Neural progenitor cell (in vitro differentiated cells): ENCODE data around the gene SMYD5. TPM values are rescaled to one million over a fixed set of nuclear protein-coding genes. Genes with fewer than 3 reads are reported as not detected.

Experiments used
- DNase-seq: peaks from one replicate; pipeline ENCODE4 v3.0.0-alpha.2; 2016; ENCODE audit warnings: low spot score
- H2AFZ ChIP-seq: fragments of 200-600 bp; sonication (generic); replicated peaks from 2 replicates; pipeline ENCODE4 v1.6.1; 2016; ENCODE audit warnings: antibody characterized with exemption
- H3F3A ChIP-seq: fragments of 200-600 bp; sonication (generic); 2 replicates; pipeline ENCODE4 v1.6.1; 2016; ENCODE audit warnings: antibody characterized with exemption, low read depth
- H3K27ac ChIP-seq: fragments of 200-600 bp; sonication (generic); 2 replicates; pipeline ENCODE4 v1.5.1; 2016; ENCODE audit warnings: mild to moderate bottlenecking
- H3K27me3 ChIP-seq: fragments of 200-600 bp; sonication (generic); 2 replicates; pipeline ENCODE4 v1.6.1; 2016; ENCODE audit warnings: mild to moderate bottlenecking, moderate library complexity
- H3K36me3 ChIP-seq: fragments of 200-600 bp; sonication (generic); 2 replicates; pipeline ENCODE4 v1.5.1; 2016
- H3K4me1 ChIP-seq: fragments of 200-600 bp; sonication (generic); 2 replicates; pipeline ENCODE4 v1.6.1; 2016; ENCODE audit warnings: mixed run types
- H3K4me2 ChIP-seq: fragments of 200-600 bp; sonication (generic); 2 replicates; pipeline ENCODE4 v1.6.1; 2016
- H3K4me3 ChIP-seq: fragments of 200-600 bp; sonication (generic); 2 replicates; pipeline ENCODE4 v1.5.1; 2016
- H3K79me2 ChIP-seq: fragments of 200-600 bp; sonication (generic); 2 replicates; pipeline ENCODE4 v1.6.1; 2016; ENCODE audit warnings: low read depth
- H3K9ac ChIP-seq: fragments of 200-600 bp; sonication (generic); 2 replicates; pipeline ENCODE4 v1.6.1; 2016
- H3K9me3 ChIP-seq: fragments of 200-600 bp; sonication (generic); 2 replicates; pipeline ENCODE4 v1.5.1; 2016; ENCODE audit warnings: low read depth
- H4K20me1 ChIP-seq: fragments of 200-600 bp; sonication (generic); 2 replicates; pipeline ENCODE4 v1.6.1; 2016; ENCODE audit warnings: low read depth
- H3K27ac Mint-ChIP-seq: 3 replicates; pipeline ENCODE4 v1.8.0; 2021; ENCODE audit warnings: mixed read lengths
- H3K27me3 Mint-ChIP-seq: 2 replicates; pipeline ENCODE4 v1.8.0; 2022; ENCODE audit warnings: low read depth, mild to moderate bottlenecking, inconsistent platforms, moderate library complexity, mixed read lengths; ENCODE audit not compliant: insufficient read depth
- H3K36me3 Mint-ChIP-seq: 3 replicates; pipeline ENCODE4 v1.8.0; 2021; ENCODE audit warnings: mixed read lengths
- H3K4me1 Mint-ChIP-seq: 3 replicates; pipeline ENCODE4 v1.8.0; 2021; ENCODE audit warnings: mixed read lengths
- H3K4me3 Mint-ChIP-seq: 3 replicates; pipeline ENCODE4 v1.8.0; 2021; ENCODE audit warnings: mild to moderate bottlenecking, moderate library complexity, mixed read lengths
- H3K9me3 Mint-ChIP-seq: 3 replicates; pipeline ENCODE4 v1.8.0; 2020; ENCODE audit warnings: mixed read lengths
- CTCF ChIP-seq: fragments of 200-600 bp; sonication (generic); IDR thresholded peaks from 2 replicates; pipeline ENCODE4 v1.5.1; 2017; ENCODE audit warnings: antibody characterized with exemption, mild to moderate bottlenecking
- EZH2 ChIP-seq: fragments of 200-600 bp; sonication (generic); IDR thresholded peaks from 2 replicates; pipeline ENCODE4 v1.6.1; 2017; ENCODE audit warnings: antibody characterized with exemption, mild to moderate bottlenecking, moderate library complexity
- EZH2phosphoT487 ChIP-seq: fragments of 200-600 bp; sonication (generic); IDR thresholded peaks from 2 replicates; pipeline ENCODE4 v1.6.1; 2017; ENCODE audit warnings: antibody characterized with exemption
- total RNA-seq: library from RNA; depleted of rRNA; stranded (reverse); fragments of >200 nt; gene quantifications from 2 replicates; pipeline ENCODE4 v1.2.3, GENCODE V29; 2015; ENCODE audit warnings: low replicate concordance

Gene SMYD5
- total RNA-seq, 1 donor from 2014 or later = 21.0 TPM

- Mint-ChIP-seq H3K36me3 (peaks cover 4% of the 10 kb centered on the region), H3K4me3 (no peak overlapping the region), H3K27me3 (no peaks in the 10 kb centered on the region), H3K9me3 (no peaks in the 10 kb centered on the region), H3K4me1 (peaks cover 25% of the 10 kb centered on the region), H3K27ac (no peak overlapping the region)
- Histone ChIP-seq H3K27me3 (no peaks in the 10 kb centered on the region), H3K4me3 (no peak overlapping the region), H4K20me1 (peaks cover 87% of the 10 kb centered on the region), H2AFZ (no peak overlapping the region), H3K9ac (no peak overlapping the region), H3K4me1 (peaks cover 12% of the 10 kb centered on the region), H3F3A (peaks cover 20% of the 10 kb centered on the region), H3K27ac (peak overlapping the region; percentile 65), H3K4me2 (peak overlapping the region; percentile 7), H3K79me2 (peaks cover 91% of the 10 kb centered on the region), H3K9me3 (no peaks in the 10 kb centered on the region), H3K36me3 (peaks cover 6% of the 10 kb centered on the region)
- no peak for DNase-seq
- TF ChIP-seq EZH2phosphoT487 (no peak), EZH2 (no peak), CTCF (no peak)
These were observed 24.1 kb downstream of the SMYD5 start for GRCh38 chr2:73238149-73238548.

GRCh38 chr2:73238976-73239375 lies 24.9 kb downstream of the SMYD5 start:
- peaks cover 25% of the 10 kb centered on the region for H3K4me1 Mint-ChIP-seq
- peaks cover 12% of the 10 kb centered on the region for H3K4me1 ChIP-seq
- DNase-seq = no peak
- H3K9me3 ChIP-seq = no peaks in the 10 kb centered on the region
- peaks cover 6% of the 10 kb centered on the region for H3K36me3 Mint-ChIP-seq
- H3K9me3 Mint-ChIP-seq = no peaks in the 10 kb centered on the region
- peaks cover 94% of the 10 kb centered on the region for H4K20me1 ChIP-seq
- H3K27ac Mint-ChIP-seq = no peak overlapping the region
- H3K27ac ChIP-seq = no peak overlapping the region
- no peak overlapping the region for H3K4me3 ChIP-seq
- no peak overlapping the region for H3K4me2 ChIP-seq
- H3K36me3 ChIP-seq = peaks cover 6% of the 10 kb centered on the region
- H3K4me3 Mint-ChIP-seq = no peak overlapping the region
- H3K27me3 Mint-ChIP-seq = no peaks in the 10 kb centered on the region
- H3K27me3 ChIP-seq = no peaks in the 10 kb centered on the region
- no peak overlapping the region for H2AFZ ChIP-seq
- peaks cover 13% of the 10 kb centered on the region for H3F3A ChIP-seq
- no peak for TF ChIP-seq CTCF
- no peak for TF ChIP-seq EZH2phosphoT487
- no peak for TF ChIP-seq EZH2
- peaks cover 99% of the 10 kb centered on the region for H3K79me2 ChIP-seq
- H3K9ac ChIP-seq = no peak overlapping the region

GRCh38 chr2:73239776-73240175 lies 25.7 kb downstream of the SMYD5 start:
- H3K4me3 Mint-ChIP-seq = no peak overlapping the region
- H3K36me3 Mint-ChIP-seq = peaks cover 6% of the 10 kb centered on the region
- Histone ChIP-seq H3F3A (peaks cover 8% of the 10 kb centered on the region), H3K4me2 (no peak overlapping the region), H3K9ac (no peak overlapping the region), H3K79me2 (peaks cover 92% of the 10 kb centered on the region), H3K4me3 (no peak overlapping the region), H3K36me3 (peaks cover 10% of the 10 kb centered on the region), H3K27ac (no peak overlapping the region), H3K4me1 (peaks cover 12% of the 10 kb centered on the region), H3K27me3 (no peaks in the 10 kb centered on the region), H2AFZ (no peak overlapping the region), H4K20me1 (peaks cover 99% of the 10 kb centered on the region), H3K9me3 (no peaks in the 10 kb centered on the region)
- TF ChIP-seq EZH2 (no peak), CTCF (no peak), EZH2phosphoT487 (no peak)
- H3K27ac Mint-ChIP-seq = no peak overlapping the region
- no peaks in the 10 kb centered on the region for H3K27me3 Mint-ChIP-seq
- DNase-seq = no peak
- no peaks in the 10 kb centered on the region for H3K9me3 Mint-ChIP-seq
- H3K4me1 Mint-ChIP-seq = peaks cover 23% of the 10 kb centered on the region
